Stimulated activated CD8-positive, alpha-beta memory T cell treated with anti-CD3 and anti-CD28 coated beads, Interleukin-15, amount 100 ng/mL, for 1 hour (primary cell): ENCODE results near the gene ZNF322.

Experiments used
- DNase-seq: peaks from one replicate; pipeline ENCODE4 v3.0.0-alpha.2; 2020; ENCODE audit warnings: low read depth

Gene ZNF322

GRCh38 chr6:26588965-26589364 is 70.6 kb downstream of the ZNF322 start:
- no peak for DNase-seq
